NCI-H510A treated with DMSO at 0.1 percent for 48 hours (cell line): ENCODE data around the gene WDR70.
"Not testable (repeated sequence)": the region's sequence is repeated elsewhere in the genome, so short reads cannot be mapped to it uniquely, and the experiment has no call there.

ENCODE experiments used
- DNase-seq: peaks from one replicate; lab custom pipeline; 2025; lab: John Stamatoyannopoulos, UW

WDR70 gene

GRCh38 chr5:37454402-37455055, 75.4 kb downstream of the WDR70 start:
- DNase-seq = not testable (repeated sequence)

- not testable (repeated sequence) for DNase-seq
Measured at GRCh38 chr5:37463191-37464051, 84.3 kb downstream of the WDR70 start.

GRCh38 chr5:37464581-37464980, 85.5 kb downstream of the WDR70 start:
- not testable (repeated sequence) for DNase-seq

- DNase-seq = not testable (repeated sequence)
Measured at GRCh38 chr5:37469383-37469782, 90.3 kb downstream of the WDR70 start.

GRCh38 chr5:37471666-37472197, 92.6 kb downstream of the WDR70 start:
- no peak for DNase-seq

GRCh38 chr5:37477426-37477825, 98.3 kb downstream of the WDR70 start:
- DNase-seq = no peak

- no peak for DNase-seq
Measured at GRCh38 chr5:37478121-37478894, 99.2 kb downstream of the WDR70 start.

- DNase-seq = not testable (repeated sequence)
Measured at GRCh38 chr5:37481395-37481794, 102.3 kb downstream of the WDR70 start.

GRCh38 chr5:37490120-37490810, 111.1 kb downstream of the WDR70 start:
- no peak for DNase-seq

GRCh38 chr5:37490931-37491330, 111.8 kb downstream of the WDR70 start:
- DNase-seq = no peak

GRCh38 chr5:37492778-37493555, 113.8 kb downstream of the WDR70 start:
- no peak for DNase-seq

- DNase-seq = no peak
Measured at GRCh38 chr5:37494756-37495155, 115.6 kb downstream of the WDR70 start.

- DNase-seq = no peak
Measured at GRCh38 chr5:37495210-37495609, 116.1 kb downstream of the WDR70 start.

GRCh38 chr5:37495668-37496347, 116.7 kb downstream of the WDR70 start:
- no peak for DNase-seq

GRCh38 chr5:37496902-37497445, 117.9 kb downstream of the WDR70 start:
- no peak for DNase-seq

GRCh38 chr5:37501152-37501551, 122.0 kb downstream of the WDR70 start:
- DNase-seq = no peak

- DNase-seq = no peak
Measured at GRCh38 chr5:37506241-37506640, 127.1 kb downstream of the WDR70 start.

- no peak for DNase-seq
Measured at GRCh38 chr5:37506722-37507121, 127.6 kb downstream of the WDR70 start.

- DNase-seq = no peak
Measured at GRCh38 chr5:37511646-37512045, 132.5 kb downstream of the WDR70 start.

- DNase-seq = no peak
Measured at GRCh38 chr5:37514946-37515345, 135.8 kb downstream of the WDR70 start.
